ENCODE measurements around the gene SLC8A3. TPM values are rescaled to one million over a fixed set of nuclear protein-coding genes. Genes with fewer than 3 reads are reported as not detected.

SLC8A3 gene
- total RNA-seq, 1 donor from 2014 or later = 0.25 TPM

GRCh38 chr14:70029296-70030132 lies 159.2 kb downstream of the SLC8A3 start:
- intact Hi-C loops (cut with micrococcal nuclease) = no loop called here

- intact Hi-C loops (cut with micrococcal nuclease) = loop anchor here (1.0 kb wide), 3 partner anchors 151 to 443 kb away; no protein-coding TSS in a partner anchor
These were observed 160.8 kb downstream of the SLC8A3 start for GRCh38 chr14:70027785-70028428.

GRCh38 chr14:70023871-70024270 lies 164.9 kb downstream of the SLC8A3 start:
- intact Hi-C loops (cut with micrococcal nuclease) = no loop called here

- intact Hi-C loops (cut with micrococcal nuclease) = no loop called here
These were observed 165.8 kb downstream of the SLC8A3 start for GRCh38 chr14:70022771-70023445.

- intact Hi-C loops (cut with micrococcal nuclease) = no loop called here
These were observed 167.1 kb downstream of the SLC8A3 start for GRCh38 chr14:70021548-70022220.

GRCh38 chr14:70020352-70021170 lies 168.2 kb downstream of the SLC8A3 start:
- intact Hi-C loops (cut with micrococcal nuclease) = no loop called here

DNA sequence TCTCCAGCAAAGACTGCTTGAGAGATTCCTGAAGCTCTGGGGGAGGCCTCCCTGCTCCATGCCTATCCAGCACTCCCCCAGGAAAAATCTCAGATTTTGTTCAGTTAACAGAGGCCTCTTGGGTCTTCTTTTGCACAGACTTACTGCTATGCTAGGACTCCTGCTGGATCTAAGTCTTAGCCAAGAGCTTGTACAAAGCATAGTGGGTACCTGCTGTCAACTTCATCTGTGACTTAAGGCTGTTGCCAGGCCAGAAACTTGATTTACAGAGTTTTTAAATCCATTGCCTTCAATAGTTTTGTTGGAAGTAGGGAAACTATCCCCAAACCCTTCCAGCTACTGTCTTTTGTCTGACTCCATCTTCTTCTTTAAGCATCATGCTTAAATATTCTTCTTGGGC lies 169.1 kb downstream of the SLC8A3 start:
- intact Hi-C loops (cut with micrococcal nuclease) = no loop called here

GRCh38 chr14:70018713-70019211 lies 170.0 kb downstream of the SLC8A3 start:
- intact Hi-C loops (cut with micrococcal nuclease) = no loop called here

DNA sequence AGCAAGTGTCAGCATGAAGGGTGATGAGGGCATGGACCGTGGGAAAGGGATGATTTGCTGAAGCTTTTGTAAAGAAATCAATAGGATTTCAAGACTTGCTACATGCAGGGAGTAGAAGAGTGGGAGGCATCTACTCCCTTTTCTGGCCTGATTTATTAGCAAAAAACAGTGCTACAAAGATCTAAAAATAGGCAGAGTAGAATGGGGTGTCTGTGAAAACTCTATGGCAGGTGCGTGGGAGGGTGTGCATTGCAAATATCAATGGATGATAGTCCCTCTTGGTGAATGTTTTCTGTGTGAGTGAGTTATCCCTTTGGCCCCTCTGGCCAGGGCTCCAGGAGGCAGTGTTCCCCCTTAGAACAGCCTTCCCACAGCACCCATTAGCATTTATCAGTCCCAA lies 170.5 kb downstream of the SLC8A3 start:
- intact Hi-C loops (cut with micrococcal nuclease) = no loop called here

DNA sequence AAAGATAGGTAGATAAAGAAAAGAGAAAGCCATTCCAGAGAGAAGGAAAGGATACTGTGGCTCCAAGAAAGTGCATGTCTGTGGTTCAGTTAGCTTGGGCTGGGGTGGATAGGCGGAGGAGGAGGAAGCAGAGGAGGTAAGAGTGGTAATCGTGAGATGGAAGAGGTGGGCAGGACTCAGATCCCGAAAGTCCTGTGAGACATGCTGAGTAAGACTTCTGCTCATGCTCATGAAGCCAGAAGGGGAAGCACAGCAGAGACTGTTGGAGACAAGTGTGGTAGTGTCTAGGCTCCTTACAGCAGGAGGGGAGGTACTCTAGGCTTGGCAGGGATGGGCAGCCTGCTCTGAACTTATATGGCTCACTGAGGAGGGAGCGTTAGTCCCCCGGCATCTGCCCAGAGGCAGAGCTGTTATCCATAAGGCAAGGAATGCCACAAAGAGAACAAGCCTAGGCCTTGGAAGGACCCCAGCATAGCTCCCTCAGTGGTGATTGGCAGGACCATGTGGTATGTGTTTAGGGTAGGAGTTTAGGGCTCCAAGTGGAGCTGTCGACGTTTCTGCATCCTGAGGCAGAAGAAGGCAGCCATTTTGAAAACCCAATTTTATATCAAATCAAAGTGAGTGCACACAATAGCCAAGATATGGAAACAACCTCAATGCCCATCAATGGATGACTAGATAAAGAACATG lies 174.2 kb downstream of the SLC8A3 start:
- intact Hi-C loops (cut with micrococcal nuclease) = no loop called here

DNA sequence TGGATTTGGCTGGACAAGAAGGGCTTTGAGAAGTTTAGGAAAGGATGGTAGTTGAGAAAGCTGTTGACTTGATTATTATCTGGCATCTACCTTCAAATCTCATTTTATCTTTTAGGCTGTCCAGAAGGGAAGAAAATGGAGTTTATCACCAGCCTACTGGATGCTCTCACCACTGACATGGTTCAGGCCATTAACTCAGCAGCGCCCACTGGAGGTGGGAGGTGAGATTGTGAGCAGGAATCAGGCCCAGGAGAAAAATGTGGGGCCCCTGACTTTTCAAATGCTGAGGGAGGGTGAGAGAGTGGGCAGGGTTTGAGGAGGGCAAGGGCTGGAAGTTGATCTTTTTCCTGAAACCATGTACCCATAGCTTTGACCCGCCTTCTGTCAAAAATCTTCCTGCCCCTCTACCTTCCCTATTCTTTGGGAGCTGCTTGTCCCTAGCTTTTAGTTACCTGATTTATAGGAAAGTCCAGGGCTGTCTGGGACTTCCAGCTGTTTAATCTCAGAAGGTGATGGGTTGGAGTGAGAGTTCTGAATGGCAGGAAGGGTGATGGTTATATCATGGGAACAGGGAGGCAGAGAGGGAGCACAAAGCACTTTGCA lies 175.4 kb downstream of the SLC8A3 start:
- intact Hi-C loops (cut with micrococcal nuclease) = no loop called here

DNA sequence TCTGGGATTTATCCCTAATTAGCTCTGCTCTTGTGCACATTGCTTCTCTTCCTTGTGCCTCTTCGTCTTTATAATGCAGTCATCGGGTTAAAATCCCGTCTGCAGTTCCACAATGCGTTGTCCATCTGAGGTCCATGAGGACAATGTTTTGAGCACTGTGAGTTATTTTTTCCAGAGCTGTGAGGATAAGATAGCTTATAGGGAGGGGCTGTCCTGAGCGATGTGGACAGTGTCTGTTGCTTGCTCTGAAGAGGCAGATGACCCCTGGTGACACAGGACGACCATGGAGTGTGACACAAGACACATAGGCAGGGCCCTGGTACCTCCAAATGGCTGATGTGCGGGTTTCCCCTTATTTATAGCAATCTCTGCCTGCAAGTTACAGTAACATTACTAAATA lies 177.0 kb downstream of the SLC8A3 start:
- intact Hi-C loops (cut with micrococcal nuclease) = no loop called here

DNA sequence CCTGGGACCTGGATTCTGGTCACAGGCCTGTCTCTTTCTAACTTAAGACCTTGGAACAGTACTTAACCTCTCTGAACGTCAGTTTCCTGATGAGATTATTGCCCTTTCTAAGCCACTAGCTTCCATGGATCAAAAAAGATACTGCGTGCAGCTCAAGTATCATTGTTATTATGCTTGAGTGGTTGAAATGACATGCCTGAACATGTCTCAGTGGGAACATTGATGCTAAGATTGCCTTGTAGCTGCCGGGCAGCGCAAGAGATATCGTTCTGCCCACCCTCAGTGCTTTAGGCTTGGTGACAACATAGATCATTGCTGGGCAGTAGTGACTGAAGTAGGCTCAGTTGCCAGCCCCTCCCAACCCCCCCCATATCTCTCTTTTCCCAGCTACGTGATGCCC lies 177.7 kb downstream of the SLC8A3 start:
- intact Hi-C loops (cut with micrococcal nuclease) = no loop called here

GRCh38 chr14:70009961-70010360 lies 178.8 kb downstream of the SLC8A3 start:
- intact Hi-C loops (cut with micrococcal nuclease) = no loop called here

- intact Hi-C loops (cut with micrococcal nuclease) = no loop called here
These were observed 180.2 kb downstream of the SLC8A3 start for GRCh38 chr14:70008284-70009262.

DNA sequence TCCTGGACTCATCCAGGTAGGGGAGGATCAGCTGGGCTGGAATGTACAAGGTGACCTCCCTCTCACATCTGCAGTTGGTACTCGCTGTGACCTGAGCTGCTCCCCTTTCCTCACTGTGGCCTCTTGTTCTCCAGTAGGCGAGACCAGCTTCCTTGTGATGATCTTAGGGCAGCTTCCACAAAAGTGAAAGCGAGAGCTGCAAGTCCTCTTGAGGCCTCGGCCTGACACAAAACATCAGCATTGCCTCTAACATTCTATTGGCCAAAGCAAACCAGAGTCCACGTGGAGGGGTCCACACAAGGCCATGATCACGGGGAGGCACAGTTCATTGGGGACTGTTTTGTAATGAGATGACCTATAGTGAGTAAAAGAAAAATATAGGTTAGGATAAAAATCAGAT lies 182.1 kb downstream of the SLC8A3 start:
- intact Hi-C loops (cut with micrococcal nuclease) = no loop called here

DNA sequence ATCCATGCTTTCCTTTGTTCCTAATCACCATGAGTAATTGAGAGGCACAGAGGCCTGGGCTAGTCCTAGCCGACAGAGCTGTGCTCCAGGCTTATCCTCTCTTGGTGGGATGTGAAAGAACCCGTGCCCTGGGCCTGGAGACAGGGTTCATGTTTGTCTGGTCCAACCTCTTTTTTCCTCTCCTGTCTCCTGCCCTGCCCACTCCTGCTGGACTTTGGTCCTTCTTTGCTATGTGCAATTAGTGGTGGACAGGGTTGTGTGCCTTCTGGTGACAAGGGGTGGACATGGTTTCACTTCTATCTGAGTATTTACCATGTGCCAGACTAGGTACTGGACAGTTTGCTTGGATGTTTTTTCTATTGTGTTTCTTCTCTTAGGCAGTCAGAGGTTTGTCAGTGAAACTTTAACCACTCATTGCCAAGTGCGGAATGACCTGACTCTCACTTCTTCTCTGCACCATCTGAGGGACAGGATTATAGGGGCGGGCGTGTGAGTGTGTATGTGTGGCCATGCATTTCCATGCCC lies 183.4 kb downstream of the SLC8A3 start:
- intact Hi-C loops (cut with micrococcal nuclease) = no loop called here

DNA sequence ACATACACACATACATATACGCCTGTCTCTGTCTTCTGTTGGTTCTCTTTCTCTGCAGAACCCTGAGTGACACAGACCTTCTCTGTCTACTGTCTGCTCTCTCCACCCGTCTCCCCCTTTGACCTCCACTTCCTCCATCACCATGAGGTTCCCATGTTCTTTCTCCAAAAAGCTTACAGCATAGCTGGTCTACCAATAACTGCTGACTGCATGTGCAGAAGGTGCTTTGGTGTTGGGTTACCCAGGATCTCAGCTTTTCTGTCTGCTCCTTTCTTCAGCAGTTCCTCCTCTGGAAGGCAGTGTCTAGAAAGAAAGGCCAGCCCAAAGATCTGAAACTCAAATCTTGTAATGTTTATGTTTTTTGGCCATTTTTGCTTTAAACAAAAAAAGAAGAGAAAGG lies 184.0 kb downstream of the SLC8A3 start:
- intact Hi-C loops (cut with micrococcal nuclease) = no loop called here

Data from T-helper 1 cell treated with Interleukin-12 subunit alpha and Interleukin-12 subunit beta and Interleukin-4 antibody, amounts not matched to agents 30 ng/mL and 1 ng/mL, for 36 hours (primary cell).